HepG2 (cell line): ENCODE data around the gene KCNJ2. TPM values are rescaled to one million over a fixed set of nuclear protein-coding genes. Genes with fewer than 3 reads are reported as not detected.

Experiments
- ATAC-seq: fragments of 200-7000 bp; cut with Tn5 transposase; 3 replicates; pipeline ENCODE4 v1.9.1; 2020; ENCODE audit warnings: mild to moderate bottlenecking, moderate library complexity
- BruUV-seq: library from RNA; stranded (reverse); fragments of 400-500 nt; replicated peaks from 2 replicates; lab custom pipeline; 2021; lab: Mats Ljungman, UMichigan
- CTCF ChIA-PET: fragments of 300-600 bp; formaldehyde crosslinking; extraction: SDS; loops from one replicate; lab custom pipeline; 2021; ENCODE audit warnings: low total read pairs, inconsistent platforms, low intra/inter-chr PET ratio; lab: Yijun Ruan, JAX
- POLR2A ChIA-PET: fragments of 350-600 bp; sonication (Branson Sonifier 250); formaldehyde crosslinking; loops from one replicate; lab custom pipeline; 2020; ENCODE audit warnings: antibody characterized with exemption, inconsistent platforms; lab: Yijun Ruan, JAX
- DNase-seq: peaks from one replicate; pipeline ENCODE4 v3.0.0-alpha.2; 2015; ENCODE audit warnings: low spot score
- FAIRE-seq: peaks from 3 replicates; lab custom pipeline; 2011; peaks lifted over from hg19 to GRCh38; lab: Jason Lieb, UNC
- H2AFZ ChIP-seq: one replicate; pipeline ENCODE4 v1.6.1; 2011; ENCODE audit warnings: low read length, inconsistent platforms
- H3K27ac ChIP-seq: fragments of 300-600 bp; 3 replicates; pipeline ENCODE4 v1.8.0; 2011; ENCODE audit warnings: mixed run types, mild to moderate bottlenecking, mixed read lengths, low read length, inconsistent platforms; ENCODE audit not compliant: insufficient read depth; ENCODE audit errors: extremely low read length
- H3K27me3 ChIP-seq, 2 experiments: fragments of 200-600 bp in 1 of 2; 2 replicates in 1 of 2; 3 replicates in 1 of 2; pipeline versions ENCODE4 v1.6.0 to v1.8.0; 2011; ENCODE audit warnings: low read length in 2 of 2, mild to moderate bottlenecking in 2 of 2, moderate library complexity in 2 of 2, inconsistent platforms in 1 of 2; ENCODE audit not compliant: insufficient read depth in 2 of 2, control insufficient read depth in 1 of 2
- H3K36me3 ChIP-seq, 2 experiments: fragments of 200-600 bp in 1 of 2; replicated peaks in 1 of 2; 2 replicates in 1 of 2; 3 replicates in 1 of 2; pipeline versions ENCODE4 v1.5.1 to v1.8.0; 2011; ENCODE audit warnings: low read length in 2 of 2, inconsistent platforms in 1 of 2; ENCODE audit not compliant: insufficient read depth in 2 of 2, control insufficient read depth in 1 of 2
- H3K4me1 ChIP-seq: 2 replicates; pipeline ENCODE4 v1.5.1; 2012; ENCODE audit warnings: low read length, inconsistent platforms; ENCODE audit not compliant: insufficient read depth
- H3K4me2 ChIP-seq: 2 replicates; pipeline ENCODE4 v1.6.0; 2011; ENCODE audit warnings: low read depth, low read length, inconsistent platforms
- H3K4me3 ChIP-seq, 3 experiments: fragments of 200-600 bp in 1 of 3; sonication (generic), shearing (Covaris generic) in 1 of 3; replicated peaks in 1 of 3; 2 replicates each; pipeline ENCODE4 v1.5.1; 2011 to 2016; ENCODE audit warnings: low read length in 3 of 3, inconsistent platforms in 2 of 3, low read depth in 2 of 3, mild to moderate bottlenecking in 2 of 3, control low read depth in 1 of 3, mixed read lengths in 1 of 3; ENCODE audit not compliant: insufficient read depth in 1 of 3
- H3K79me2 ChIP-seq: one replicate; pipeline ENCODE4 v1.6.1; 2011; ENCODE audit warnings: low read length, inconsistent platforms; ENCODE audit not compliant: insufficient read depth
- H3K9ac ChIP-seq: 2 replicates; pipeline ENCODE4 v1.6.0; 2011; ENCODE audit warnings: mild to moderate bottlenecking, low read depth, low read length, inconsistent platforms; ENCODE audit not compliant: insufficient read depth
- H3K9me3 ChIP-seq: 2 replicates; pipeline ENCODE4 v1.5.1; 2012; ENCODE audit warnings: mild to moderate bottlenecking, low read length
- H4K20me1 ChIP-seq: 2 replicates; pipeline ENCODE4 v1.6.0; 2011; ENCODE audit warnings: inconsistent platforms, mild to moderate bottlenecking, low read length, moderate library complexity; ENCODE audit not compliant: insufficient read depth
- BCLAF1 ChIP-seq: fragments of 450-650 bp; IDR thresholded peaks from 2 replicates; pipeline ENCODE4 v1.6.1; 2017; ENCODE audit warnings: mild to moderate bottlenecking
- REL ChIP-seq: sonication (generic); formaldehyde crosslinking; conservative IDR thresholded peaks from 2 replicates; pipeline ENCODE4 v1.8.0; 2022; ENCODE audit warnings: mild to moderate bottlenecking, missing genetic modification reagents, moderate library complexity
- SALL2 ChIP-seq: sonication (generic); formaldehyde crosslinking; IDR thresholded peaks from 2 replicates; pipeline ENCODE4 v1.8.1; 2023; ENCODE audit warnings: mild to moderate bottlenecking, missing genetic modification reagents, inconsistent platforms
- SETDB1 ChIP-seq: sonication (generic); formaldehyde crosslinking; IDR thresholded peaks from 2 replicates; pipeline ENCODE4 v1.5.1; 2020; ENCODE audit warnings: missing genetic modification reagents, mild to moderate bottlenecking, borderline replicate concordance
- TCF7L2 ChIP-seq: IDR thresholded peaks from 2 replicates; pipeline ENCODE4 v1.6.1; 2011; ENCODE audit warnings: mild to moderate bottlenecking, low read depth, low read length, moderate library complexity
- ZBTB21 ChIP-seq: sonication (generic); formaldehyde crosslinking; IDR thresholded peaks from 2 replicates; pipeline ENCODE4 v1.4.0; 2020; ENCODE audit warnings: missing genetic modification reagents
- ZBTB25 ChIP-seq: IDR thresholded peaks from 2 replicates; pipeline ENCODE4 v1.6.1; 2018; ENCODE audit warnings: missing genetic modification reagents
- ZNF276 ChIP-seq: sonication (generic); formaldehyde crosslinking; IDR thresholded peaks from 2 replicates; pipeline ENCODE4 v1.4.0; 2020; ENCODE audit warnings: mild to moderate bottlenecking, low read depth, missing genetic modification reagents
- ZNF326 ChIP-seq: sonication (generic); formaldehyde crosslinking; IDR thresholded peaks from 2 replicates; pipeline ENCODE4 v1.4.0; 2020; ENCODE audit warnings: missing genetic modification reagents, borderline replicate concordance
- ZNF563 ChIP-seq: sonication (generic); formaldehyde crosslinking; IDR thresholded peaks from 2 replicates; pipeline ENCODE4 v1.8.0; 2022; ENCODE audit warnings: mild to moderate bottlenecking, moderate library complexity, missing genetic modification reagents
- ZZZ3 ChIP-seq: sonication (generic); formaldehyde crosslinking; IDR thresholded peaks from 2 replicates; pipeline ENCODE4 v1.4.0; 2020; ENCODE audit warnings: missing genetic modification reagents, mild to moderate bottlenecking, borderline replicate concordance
- WGBS: methylation state at CpG from one replicate; pipeline ENCODE4 v1.1.6; 2017; ENCODE audit warnings: low lambda C conversion rate; 5-methylcytosine and 5-hydroxymethylcytosine counted together
- in situ Hi-C: cut with HindIII; loops from 2 replicates; pipeline ENCODE4 v1.10.0; 2017; ENCODE audit warnings: low pct_unique_long_range_greater_than_20kb; ENCODE audit not compliant: extremely low pct_ligation_motif_present
- intact Hi-C: fragments of 100-400 bp; cut with micrococcal nuclease; formaldehyde crosslinking; loops from one replicate; pipeline ENCODE4 v1.10.0; 2022; ENCODE audit not compliant: unreplicated experiment
- polyA plus RNA-seq, 8 experiments: library from polyadenylated mRNA; depleted of rRNA in 3 of 8; stranded (reverse) in 7 of 8; unstranded in 1 of 8; fragments of >200 nt; fragmentation: Illumina TruSeq in 4 of 8; extraction: Trizol in 4 of 8; gene quantifications; 2 replicates each; pipeline versions ENCODE4 v1.2.1 to v1.2.3, GENCODE V29; 2011 to 2016; ENCODE audit warnings: low read depth in 4 of 8, missing spikeins in 1 of 8, mixed read lengths in 1 of 8; ENCODE audit not compliant: insufficient read depth in 1 of 8
- total RNA-seq, 5 experiments: library from RNA; depleted of rRNA; stranded (reverse); fragments of >200 nt; fragmentation: Illumina TruSeq; extraction: Trizol; gene quantifications; 2 replicates each; pipeline ENCODE4 v1.2.3, GENCODE V29; 2016; ENCODE audit warnings: low read depth in 1 of 5

The KCNJ2 gene
- total and polyA plus RNA-seq, 2 of the 13 experiments (the other 11 are each of a cell fraction or from before 2014, with no cell fraction given) = not detected

- no peak overlapping the region for H3K27ac ChIP-seq
- no peaks in the 10 kb centered on the region for H3K27me3 ChIP-seq
- no peaks in the 10 kb centered on the region for H3K36me3 ChIP-seq
- H3K9ac ChIP-seq = no peak overlapping the region
- H3K9me3 ChIP-seq = no peaks in the 10 kb centered on the region; the same call in 1 of the 2 replicates
- ChIA-PET CTCF (no interaction called here), POLR2A (no interaction called here)
- intact Hi-C loops = no loop called here
- H2AFZ ChIP-seq = no peak overlapping the region
- no peak for ATAC-seq
- H3K79me2 ChIP-seq = no peaks in the 10 kb centered on the region
- H3K4me1 ChIP-seq = no peaks in the 10 kb centered on the region
- H4K20me1 ChIP-seq = no peaks in the 10 kb centered on the region
- FAIRE-seq = no peak
- no peak overlapping the region for H3K4me3 ChIP-seq
- no peak for DNase-seq
- in situ Hi-C loops = no loop called here
- no peak overlapping the region for H3K4me2 ChIP-seq
- 63% methylated on average over 3 of the region's 3 CpGs for WGBS
- no TSS peak for BruUV-seq
- TF ChIP-seq ZNF276 (CRISPR knock-in tag) = no peak
- TF ChIP-seq ZBTB25 (CRISPR knock-in tag) = no peak
- TF ChIP-seq BCLAF1 = no peak
- no peak for TF ChIP-seq ZZZ3 (CRISPR knock-in tag)
- no peak for TF ChIP-seq ZBTB21
- no peak for TF ChIP-seq TCF7L2
- no peak for TF ChIP-seq ZNF563
- no peak for TF ChIP-seq ZNF326 (CRISPR knock-in tag)
- no peak for TF ChIP-seq SALL2 (CRISPR knock-in tag)
- TF ChIP-seq SETDB1 (CRISPR knock-in tag) = no peak
- TF ChIP-seq REL (CRISPR knock-in tag) = no peak
Observed at GRCh38 chr17:70153210-70153609, 16.1 kb upstream of the KCNJ2 start.
